Measurements from ENCODE around the gene PRKAR2B. TPM values are rescaled to one million over a fixed set of nuclear protein-coding genes. Genes with fewer than 3 reads are reported as not detected.

PRKAR2B gene
- total and polyA plus RNA-seq, 4 donors = 3.5 to 15.0 (median 5.8) TPM

DNA sequence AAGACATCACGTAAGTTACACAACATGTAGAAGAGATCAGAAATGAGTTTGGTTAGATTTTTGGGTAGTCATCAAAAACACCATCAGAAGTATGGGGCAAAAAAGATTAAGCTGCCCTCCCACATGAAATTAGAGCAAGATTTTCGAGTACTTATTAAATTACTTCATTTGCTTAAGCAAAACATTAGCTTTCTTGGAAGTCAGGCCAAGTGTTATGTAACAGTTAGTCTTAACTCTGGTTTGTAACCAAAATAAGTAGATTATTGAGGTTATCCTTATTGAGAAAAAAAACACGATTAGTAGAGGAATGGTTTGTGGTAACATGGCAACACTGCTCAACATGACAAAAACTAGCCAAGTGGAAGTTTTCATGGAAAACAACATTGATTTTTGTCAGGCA, 162.2 kb downstream of the PRKAR2B start:
- WGBS, 2 donors = 61 to 86% methylated on average over 3 of the region's 3 CpGs

GRCh38 chr7:107207459-107207858, 163.0 kb downstream of the PRKAR2B start:
- peaks cover 20 to 32% (median 23%) of the 10 kb centered on the region in 4 donors for H3K36me3 ChIP-seq (ENCODE audit: control insufficient read depth in 4 of 4, insufficient read depth in 4 of 4, low read length in 4 of 4)
- 97% methylated on average over 5 of the region's 5 CpGs for WGBS, 2 donors

More for the DNA sequence above, 162.2 kb downstream of the PRKAR2B start:
- Histone ChIP-seq H3K4me1 (ENCODE audit: control insufficient read depth in 5 of 5, insufficient read depth in 5 of 5, low read length in 5 of 5) (peaks cover 0 to 17% (median 0%) of the 10 kb centered on the region in 5 donors), H3K9ac (ENCODE audit: insufficient read depth in 1 of 2, low read length in 2 of 2) (no peak overlapping the region), H3K27me3 (ENCODE audit: control insufficient read depth in 3 of 3, insufficient read depth in 3 of 3, low read length in 2 of 3) (no peaks in the 10 kb centered on the region), H3K27ac (ENCODE audit: low read depth in 1 of 2, low read length in 1 of 2) (no peak overlapping the region), H3K4me3 (no peak overlapping the region), H3K36me3 (ENCODE audit: control insufficient read depth in 4 of 4, insufficient read depth in 4 of 4, low read length in 4 of 4) (peaks cover 20 to 33% (median 28%) of the 10 kb centered on the region in 4 donors), H3K9me3 (ENCODE audit: control insufficient read depth in 4 of 4, insufficient read depth in 3 of 4, low read length in 3 of 4) (no peaks in the 10 kb centered on the region)
- TF ChIP-seq, protein P1, sequence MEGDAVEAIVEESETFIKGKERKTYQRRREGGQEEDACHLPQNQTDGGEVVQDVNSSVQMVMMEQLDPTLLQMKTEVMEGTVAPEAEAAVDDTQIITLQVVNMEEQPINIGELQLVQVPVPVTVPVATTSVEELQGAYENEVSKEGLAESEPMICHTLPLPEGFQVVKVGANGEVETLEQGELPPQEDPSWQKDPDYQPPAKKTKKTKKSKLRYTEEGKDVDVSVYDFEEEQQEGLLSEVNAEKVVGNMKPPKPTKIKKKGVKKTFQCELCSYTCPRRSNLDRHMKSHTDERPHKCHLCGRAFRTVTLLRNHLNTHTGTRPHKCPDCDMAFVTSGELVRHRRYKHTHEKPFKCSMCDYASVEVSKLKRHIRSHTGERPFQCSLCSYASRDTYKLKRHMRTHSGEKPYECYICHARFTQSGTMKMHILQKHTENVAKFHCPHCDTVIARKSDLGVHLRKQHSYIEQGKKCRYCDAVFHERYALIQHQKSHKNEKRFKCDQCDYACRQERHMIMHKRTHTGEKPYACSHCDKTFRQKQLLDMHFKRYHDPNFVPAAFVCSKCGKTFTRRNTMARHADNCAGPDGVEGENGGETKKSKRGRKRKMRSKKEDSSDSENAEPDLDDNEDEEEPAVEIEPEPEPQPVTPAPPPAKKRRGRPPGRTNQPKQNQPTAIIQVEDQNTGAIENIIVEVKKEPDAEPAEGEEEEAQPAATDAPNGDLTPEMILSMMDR (IDR thresholded peaks at IDR 0.05; ENCODE audit: control extremely low read depth, extremely low read depth) = no peak
- DNase-seq (no peak), ATAC-seq (ENCODE audit: insufficient read depth, low FRiP score) (no peak)

DNA sequence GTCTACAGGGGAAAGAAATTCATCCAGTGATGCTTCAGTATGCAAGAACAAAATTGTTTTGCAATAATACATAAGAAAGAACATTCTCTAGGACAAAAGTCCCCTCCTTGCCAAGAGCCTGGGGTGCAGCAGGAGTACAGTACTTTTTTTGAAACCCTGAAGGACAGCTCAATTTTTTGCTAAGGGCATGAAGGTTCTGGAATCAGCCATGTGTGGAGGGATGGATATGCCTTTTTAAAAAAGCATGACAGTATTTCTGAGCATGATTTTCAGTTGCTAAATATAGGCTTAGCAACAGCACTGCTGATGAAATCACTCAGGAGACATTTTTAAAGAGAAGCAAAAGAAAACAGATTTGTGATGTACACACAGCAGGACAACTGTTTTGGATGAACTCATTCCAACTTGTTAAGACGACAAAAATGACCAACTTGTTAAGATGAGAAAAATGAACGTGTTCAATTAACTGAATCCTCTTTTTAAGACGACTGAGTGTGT, 163.6 kb downstream of the PRKAR2B start:
- Histone ChIP-seq H3K27ac (ENCODE audit: low read depth in 1 of 2, low read length in 1 of 2) (peak overlapping the region in 1 of 2 donors; percentile 58), H3K36me3 (ENCODE audit: control insufficient read depth in 4 of 4, insufficient read depth in 4 of 4, low read length in 4 of 4) (peaks cover 17 to 27% (median 22%) of the 10 kb centered on the region in 4 donors)

More at GRCh38 chr7:107207459-107207858, 163.0 kb downstream of the PRKAR2B start:
- Histone ChIP-seq H3K4me3 (no peak overlapping the region), H3K9ac (ENCODE audit: insufficient read depth in 1 of 2, low read length in 2 of 2) (no peak overlapping the region), H3K27ac (ENCODE audit: low read depth in 1 of 2, low read length in 1 of 2) (peak overlapping the region in 1 of 2 donors; percentile 58), H3K4me1 (ENCODE audit: control insufficient read depth in 5 of 5, insufficient read depth in 5 of 5, low read length in 5 of 5) (peaks cover 0 to 17% (median 0%) of the 10 kb centered on the region in 5 donors), H3K27me3 (ENCODE audit: control insufficient read depth in 3 of 3, insufficient read depth in 3 of 3, low read length in 2 of 3) (no peaks in the 10 kb centered on the region), H3K9me3 (ENCODE audit: control insufficient read depth in 4 of 4, insufficient read depth in 3 of 4, low read length in 3 of 4) (no peaks in the 10 kb centered on the region)
- DNase-seq (no peak), ATAC-seq (ENCODE audit: insufficient read depth, low FRiP score) (no peak)
- TF ChIP-seq, protein P1 (IDR thresholded peaks at IDR 0.05; ENCODE audit: control extremely low read depth, extremely low read depth) = no peak

More for the DNA sequence above, 163.6 kb downstream of the PRKAR2B start:
- no peak overlapping the region for H3K4me3 ChIP-seq
- H3K9me3 ChIP-seq (ENCODE audit: control insufficient read depth in 4 of 4, insufficient read depth in 3 of 4, low read length in 3 of 4) = no peaks in the 10 kb centered on the region
- H3K4me1 ChIP-seq (ENCODE audit: control insufficient read depth in 5 of 5, insufficient read depth in 5 of 5, low read length in 5 of 5) = peaks cover 0 to 17% (median 0%) of the 10 kb centered on the region in 5 donors
- H3K27me3 ChIP-seq (ENCODE audit: control insufficient read depth in 3 of 3, insufficient read depth in 3 of 3, low read length in 2 of 3) = no peaks in the 10 kb centered on the region
- TF ChIP-seq, protein P1 (IDR thresholded peaks at IDR 0.05; ENCODE audit: control extremely low read depth, extremely low read depth) = no peak
- DNase-seq = no peak
- WGBS, 2 donors = 58 to 68% methylated on average over 3 of the region's 3 CpGs
- no peak for ATAC-seq (ENCODE audit: insufficient read depth, low FRiP score)
- H3K9ac ChIP-seq (ENCODE audit: insufficient read depth in 1 of 2, low read length in 2 of 2) = no peak overlapping the region
